ENCODE results near the gene SPRED2. TPM values are rescaled to one million over a fixed set of nuclear protein-coding genes. Genes with fewer than 3 reads are reported as not detected.
A peak's percentile ranks its signal among the peaks of the same experiment; 100 is the strongest.

Gene SPRED2
- polyA plus RNA-seq, 2 of the 4 experiments (the other 2 are of a cell fraction): 20.6 to 29.3 TPM

- TF ChIP-seq BHLHE40 (IDR thresholded peaks at IDR 0.05; ENCODE audit: low read depth, low read length) (no peak), HOXA7 (CRISPR knock-in tag; IDR thresholded peaks at IDR 0.05) (no peak), PHF8 (IDR thresholded peaks at IDR 0.05; ENCODE audit: borderline replicate concordance, low read depth) (peak; percentile 83), SMC3 (IDR thresholded peaks at IDR 0.05) (peak; percentile 41), MAZ (IDR thresholded peaks at IDR 0.05; ENCODE audit: borderline replicate concordance, low read depth, low read length) (0 out of 2 replicates have a peak, but pooled peaks have one; percentile 38), TP53 (CRISPR knock-in tag; IDR thresholded peaks at IDR 0.05) (0 out of 2 replicates have a peak, but pooled peaks have one; percentile 24), ZNF302 (CRISPR knock-in tag; IDR thresholded peaks at IDR 0.05) (no peak), ATOH8 (CRISPR knock-in tag; IDR thresholded peaks at IDR 0.05; ENCODE audit: low read depth) (0 out of 2 replicates have a peak, but pooled peaks have one; percentile 5), MAX (IDR thresholded peaks at IDR 0.05) (peak; percentile 60; the same call in 1 of the 2 replicates), CHD2 (IDR thresholded peaks at IDR 0.05; ENCODE audit: low read length, partially characterized antibody) (no peak)
These were observed 3.9 kb upstream of the SPRED2 start (continued) for GRCh38 chr2:65436169-65436823.

DNA sequence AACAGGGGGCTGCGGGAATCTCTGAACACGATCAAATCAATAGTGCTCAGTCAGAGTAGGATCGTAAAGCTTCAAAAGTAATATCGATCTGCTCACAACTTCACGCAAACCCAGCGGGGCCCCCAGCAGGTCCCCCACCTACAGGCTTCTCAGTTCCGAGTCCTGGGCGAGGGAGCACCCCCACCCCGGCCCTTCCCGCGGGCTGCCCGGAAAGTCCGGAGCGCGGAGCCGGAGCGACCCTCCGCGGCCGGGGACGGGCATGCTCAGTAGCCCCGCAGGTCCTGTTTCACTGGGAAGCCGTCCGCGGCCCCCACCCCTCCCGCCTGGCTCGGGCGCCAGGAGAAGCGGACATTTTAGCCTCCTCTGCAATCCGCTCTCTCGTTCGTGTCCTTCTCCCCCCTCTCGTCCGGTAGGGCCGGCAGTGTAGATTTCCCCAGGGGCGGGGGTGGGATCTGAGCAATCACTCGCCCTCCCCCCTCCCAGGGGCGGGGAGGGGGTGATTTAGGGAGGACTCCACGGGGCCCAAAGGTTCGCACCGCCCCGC is 3.3 kb upstream of the SPRED2 start:
- H3K27ac ChIP-seq: peak overlapping the region; percentile 97 to 98
- no peaks in the 10 kb centered on the region for H3K9me3 ChIP-seq
- WGBS (ENCODE audit: missing lambda C conversion rate): 3% methylated on average over 19 of the region's 42 CpGs
- 0 out of 2 replicates have a peak, but pooled peaks have one; percentile 4 for TF ChIP-seq ATOH8 (CRISPR knock-in tag; IDR thresholded peaks at IDR 0.05; ENCODE audit: low read depth)
- peak; percentile 46; the same call in 1 of the 2 replicates for TF ChIP-seq MAX (IDR thresholded peaks at IDR 0.05)
- 0 out of 2 replicates have a peak, but pooled peaks have one; percentile 43 for TF ChIP-seq PBX3 (IDR thresholded peaks at IDR 0.05)
- peak; percentile 98 for TF ChIP-seq MAZ (IDR thresholded peaks at IDR 0.05; ENCODE audit: borderline replicate concordance, low read depth, low read length)
- TF ChIP-seq, protein P1, sequence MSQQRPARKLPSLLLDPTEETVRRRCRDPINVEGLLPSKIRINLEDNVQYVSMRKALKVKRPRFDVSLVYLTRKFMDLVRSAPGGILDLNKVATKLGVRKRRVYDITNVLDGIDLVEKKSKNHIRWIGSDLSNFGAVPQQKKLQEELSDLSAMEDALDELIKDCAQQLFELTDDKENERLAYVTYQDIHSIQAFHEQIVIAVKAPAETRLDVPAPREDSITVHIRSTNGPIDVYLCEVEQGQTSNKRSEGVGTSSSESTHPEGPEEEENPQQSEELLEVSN (IDR thresholded peaks at IDR 0.05; ENCODE audit: borderline replicate concordance, low read depth): 0 out of 2 replicates have a peak, but pooled peaks have one; percentile 21
- TF ChIP-seq POLR2A (IDR thresholded peaks at IDR 0.05; ENCODE audit: low read length): peak; percentile 39; the same call in 1 of the 2 replicates
- peak; percentile 41 to 63 for TF ChIP-seq RAD21 (conservative IDR thresholded peaks at IDR 0.05 in 1 of 2, IDR thresholded peaks at IDR 0.05 in 1 of 2)
- TF ChIP-seq SMC3 (IDR thresholded peaks at IDR 0.05): peak; percentile 54; the same call in 2 of the 3 replicates
- 0 out of 4 replicates have a peak, but pooled peaks of 1 of the 2 experiments have one; percentile 13 for TF ChIP-seq CEBPB (IDR thresholded peaks at IDR 0.05)
- no peak for TF ChIP-seq TP53 (CRISPR knock-in tag; IDR thresholded peaks at IDR 0.05)
- peak; percentile 66 for TF ChIP-seq RFX5 (IDR thresholded peaks at IDR 0.05)
- no peak for TF ChIP-seq KDM1A (IDR thresholded peaks at IDR 0.05; ENCODE audit: low read depth)
- no peak for TF ChIP-seq CHD4 (IDR thresholded peaks at IDR 0.05; ENCODE audit: borderline replicate concordance)
- 0 out of 2 replicates have a peak, but pooled peaks have one; percentile 10 for TF ChIP-seq HOXB5 (CRISPR knock-in tag; IDR thresholded peaks at IDR 0.05)
- peak; percentile 75 for TF ChIP-seq PHF8 (IDR thresholded peaks at IDR 0.05; ENCODE audit: borderline replicate concordance, low read depth)
- 0 out of 5 replicates have a peak, but pooled peaks of 1 of the 2 experiments have one; percentile 6 for TF ChIP-seq EP300 (IDR thresholded peaks at IDR 0.05)
- no peak for TF ChIP-seq RARB (CRISPR knock-in tag; IDR thresholded peaks at IDR 0.05)
- DNase-seq (ENCODE audit: low read depth in 1 of 2, low spot score in 1 of 2): peak; percentile 87 to 95
- H3K4me3 ChIP-seq: peak overlapping the region; percentile 74
- no peak for FAIRE-seq
- peaks cover 17% of the 10 kb centered on the region for H3K4me1 ChIP-seq
- peak; percentile 52 to 71 for ATAC-seq
- peak overlapping the region; percentile 74 for H3K4me2 ChIP-seq
- ChIA-PET CTCF (interaction anchor here (0.5 to 4.7 kb wide), 16 partner anchors 18 to 311 kb away, joined by 3 to 27 read pairs (median 4); no protein-coding TSS in a partner anchor), POLR2A (interaction anchor here (0.7 to 2.1 kb wide), 12 partner anchors 47 to 371 kb away, joined by 3 to 18 read pairs (median 4); partner anchors contain the start of genes ACTR2 and RAB1A)
